Measurements from ENCODE around the gene ZMIZ1. TPM values are rescaled to one million over a fixed set of nuclear protein-coding genes. Genes with fewer than 3 reads are reported as not detected.

Gene ZMIZ1
- total RNA-seq, 2 experiments from 2014 or later, result 14.6 to 15.5 TPM

DNA sequence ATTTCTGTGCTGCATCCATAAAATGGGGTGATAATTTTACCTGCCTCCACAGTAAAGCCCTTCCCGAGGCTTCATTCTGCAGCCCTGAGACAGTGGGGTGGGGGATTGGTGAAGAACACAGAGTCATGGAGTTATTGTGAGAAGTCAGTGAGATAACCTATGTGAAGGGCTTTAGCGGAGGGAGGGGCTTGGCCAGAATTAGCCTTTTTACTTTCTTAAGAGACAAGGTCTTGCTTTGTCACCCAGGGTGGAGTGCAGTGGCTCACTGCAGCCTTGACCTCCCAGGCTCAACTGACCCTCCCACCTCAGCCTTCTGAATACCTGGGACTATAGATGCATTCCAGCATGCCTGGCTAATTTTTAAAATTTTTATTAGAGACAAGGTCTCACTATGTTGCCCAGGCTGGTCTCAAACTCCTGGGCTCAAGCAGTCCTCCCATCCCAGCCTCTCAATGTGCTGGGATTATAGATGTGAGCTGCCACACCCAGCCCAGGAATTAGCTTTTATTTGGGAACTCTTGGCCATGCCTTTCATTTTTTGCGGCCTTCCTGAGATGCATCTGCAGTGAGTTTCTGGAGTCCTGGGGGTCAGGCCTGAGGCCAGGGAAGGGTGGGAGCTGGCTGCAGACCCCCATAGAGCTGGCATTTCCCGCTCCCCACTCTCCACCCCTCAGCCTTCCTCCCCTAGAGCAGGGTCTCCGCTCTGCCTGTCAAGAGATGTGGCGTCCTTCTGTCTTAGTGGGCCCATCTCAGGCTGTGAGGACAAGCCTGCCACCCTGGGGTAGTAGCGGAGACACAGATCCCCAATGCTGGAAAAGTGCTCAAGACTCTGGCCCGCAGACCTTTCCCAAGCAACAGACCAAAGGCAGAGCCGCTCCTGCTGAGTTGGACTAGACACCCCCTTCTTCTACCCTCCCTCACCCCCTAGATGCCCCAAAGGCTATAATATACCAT is 77.0 kb downstream of the ZMIZ1 start:
- H3K4me3 Mint-ChIP-seq, result peak overlapping the region; percentile 54
- H3K4me1 Mint-ChIP-seq (ENCODE audit: low read depth), result peaks cover 85% of the 10 kb centered on the region
- peaks cover 2% of the 10 kb centered on the region for H3K36me3 ChIP-seq (ENCODE audit: insufficient read depth, low read length)
- H3K4me1 ChIP-seq (ENCODE audit: insufficient read depth, low read length), result peaks cover 79% of the 10 kb centered on the region
- no peaks in the 10 kb centered on the region for H3K9me3 ChIP-seq (ENCODE audit: control insufficient read depth in 1 of 2, insufficient read depth in 1 of 2, low read length in 2 of 2)
- no peak for ATAC-seq (ENCODE audit: poor library complexity)
- no peaks in the 10 kb centered on the region for H3K27me3 ChIP-seq (ENCODE audit: control insufficient read depth in 1 of 2, insufficient read depth in 2 of 2, low read length in 2 of 2)
- no peaks in the 10 kb centered on the region for H3K27me3 Mint-ChIP-seq
- DNase-seq, result no peak
- peak overlapping the region; percentile 75 for H3K27ac Mint-ChIP-seq
- H3K4me3 ChIP-seq (ENCODE audit: low read length), result no peak overlapping the region
- POLR2A ChIA-PET, result interaction anchor here (1.0 kb wide), 2 partner anchors 76 to 79 kb away, joined by 3 read pairs; no protein-coding TSS in a partner anchor
- no peaks in the 10 kb centered on the region for H3K9me3 Mint-ChIP-seq
- no peaks in the 10 kb centered on the region for H3K36me3 Mint-ChIP-seq (ENCODE audit: low read depth)
- peak overlapping the region; percentile 23 to 32 for H3K27ac ChIP-seq (ENCODE audit: low read depth in 1 of 2, low read length in 2 of 2)
- intact Hi-C loops (cut with DNase I, micrococcal nuclease), result loop anchor here in 1 of 2 experiments (5.0 kb wide), 1 partner anchor 73 kb away; no protein-coding TSS in a partner anchor
- CTCF ChIA-PET, result no interaction called here
- TF ChIP-seq, protein P1, sequence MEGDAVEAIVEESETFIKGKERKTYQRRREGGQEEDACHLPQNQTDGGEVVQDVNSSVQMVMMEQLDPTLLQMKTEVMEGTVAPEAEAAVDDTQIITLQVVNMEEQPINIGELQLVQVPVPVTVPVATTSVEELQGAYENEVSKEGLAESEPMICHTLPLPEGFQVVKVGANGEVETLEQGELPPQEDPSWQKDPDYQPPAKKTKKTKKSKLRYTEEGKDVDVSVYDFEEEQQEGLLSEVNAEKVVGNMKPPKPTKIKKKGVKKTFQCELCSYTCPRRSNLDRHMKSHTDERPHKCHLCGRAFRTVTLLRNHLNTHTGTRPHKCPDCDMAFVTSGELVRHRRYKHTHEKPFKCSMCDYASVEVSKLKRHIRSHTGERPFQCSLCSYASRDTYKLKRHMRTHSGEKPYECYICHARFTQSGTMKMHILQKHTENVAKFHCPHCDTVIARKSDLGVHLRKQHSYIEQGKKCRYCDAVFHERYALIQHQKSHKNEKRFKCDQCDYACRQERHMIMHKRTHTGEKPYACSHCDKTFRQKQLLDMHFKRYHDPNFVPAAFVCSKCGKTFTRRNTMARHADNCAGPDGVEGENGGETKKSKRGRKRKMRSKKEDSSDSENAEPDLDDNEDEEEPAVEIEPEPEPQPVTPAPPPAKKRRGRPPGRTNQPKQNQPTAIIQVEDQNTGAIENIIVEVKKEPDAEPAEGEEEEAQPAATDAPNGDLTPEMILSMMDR (IDR thresholded peaks at IDR 0.05), result no peak

DNA sequence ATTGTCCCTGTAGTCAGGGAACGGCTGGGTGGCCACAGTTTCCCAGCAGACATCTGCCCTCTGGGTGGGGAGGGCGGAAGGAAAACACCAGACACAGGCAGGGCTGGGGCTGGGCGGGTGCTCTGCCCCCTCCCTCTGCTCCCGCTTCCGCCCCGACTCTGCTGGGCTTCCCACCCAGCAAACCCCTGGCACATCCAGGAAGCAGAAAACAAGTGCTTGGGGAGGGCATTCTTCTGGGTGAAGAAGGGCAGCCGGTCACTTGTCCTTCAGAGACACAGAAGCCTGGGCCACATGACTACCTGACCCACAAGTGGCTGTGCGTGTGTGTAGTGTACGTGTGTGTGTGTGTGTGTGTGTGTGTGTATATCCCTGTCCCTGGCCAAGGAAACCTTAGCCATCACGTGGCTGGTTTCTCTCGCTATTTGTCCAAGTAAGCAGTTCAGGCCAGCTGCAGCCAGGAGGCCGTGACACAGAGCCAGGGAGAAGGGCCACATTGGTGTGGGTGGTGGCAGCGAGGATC is 77.9 kb downstream of the ZMIZ1 start:
- TF ChIP-seq, protein P1 (IDR thresholded peaks at IDR 0.05), result no peak
- peaks cover 88% of the 10 kb centered on the region for H3K4me1 ChIP-seq (ENCODE audit: insufficient read depth, low read length)
- H3K4me3 ChIP-seq (ENCODE audit: low read length), result no peak overlapping the region
- peak overlapping the region; percentile 23 to 32 for H3K27ac ChIP-seq (ENCODE audit: low read depth in 1 of 2, low read length in 2 of 2)
- no peaks in the 10 kb centered on the region for H3K27me3 ChIP-seq (ENCODE audit: control insufficient read depth in 1 of 2, insufficient read depth in 2 of 2, low read length in 2 of 2)
- peaks cover 2% of the 10 kb centered on the region for H3K36me3 ChIP-seq (ENCODE audit: insufficient read depth, low read length)
- peak overlapping the region; percentile 75 for H3K27ac Mint-ChIP-seq
- CTCF ChIA-PET, result no interaction called here
- H3K36me3 Mint-ChIP-seq (ENCODE audit: low read depth), result no peaks in the 10 kb centered on the region
- ATAC-seq (ENCODE audit: poor library complexity) (peak; percentile 62), DNase-seq (peak in 5 of 14 experiments; percentile 11 to 57 (median 50))
- H3K4me1 Mint-ChIP-seq (ENCODE audit: low read depth), result peaks cover 83% of the 10 kb centered on the region
- H3K9me3 ChIP-seq (ENCODE audit: control insufficient read depth in 1 of 2, insufficient read depth in 1 of 2, low read length in 2 of 2), result no peaks in the 10 kb centered on the region
- POLR2A ChIA-PET, result interaction anchor here (1.0 kb wide), 2 partner anchors 77 to 80 kb away, joined by 3 read pairs; no protein-coding TSS in a partner anchor
- H3K9me3 Mint-ChIP-seq, result no peaks in the 10 kb centered on the region
- intact Hi-C loops (cut with DNase I, micrococcal nuclease), result loop anchor here in 1 of 2 experiments (5.0 kb wide), 1 partner anchor 74 kb away; no protein-coding TSS in a partner anchor
- no peaks in the 10 kb centered on the region for H3K27me3 Mint-ChIP-seq
- H3K4me3 Mint-ChIP-seq, result peak overlapping the region; percentile 54

DNA sequence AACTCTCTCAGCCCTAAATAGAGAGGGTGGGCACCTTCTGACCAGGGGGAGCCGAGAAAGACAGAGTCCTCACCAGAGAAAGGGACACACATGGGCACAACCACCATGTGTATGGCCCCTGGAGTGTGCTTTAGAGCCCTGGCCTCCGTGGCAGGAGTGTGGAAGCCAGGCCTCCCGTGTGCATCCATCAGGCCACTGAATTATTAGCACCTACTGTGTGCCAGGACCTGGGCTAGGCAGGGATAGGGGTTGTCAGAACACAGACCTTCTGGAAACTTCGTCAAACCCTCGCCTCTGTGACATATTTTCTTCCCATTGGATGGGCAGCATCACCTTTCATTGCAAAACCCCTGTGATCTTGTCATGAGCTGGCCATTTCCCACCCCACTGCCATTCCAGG is 78.5 kb downstream of the ZMIZ1 start:
- Mint-ChIP-seq H3K4me3 (no peak overlapping the region), H3K4me1 (ENCODE audit: low read depth) (peaks cover 77% of the 10 kb centered on the region), H3K27ac (peak overlapping the region; percentile 75), H3K27me3 (no peaks in the 10 kb centered on the region), H3K9me3 (no peaks in the 10 kb centered on the region), H3K36me3 (ENCODE audit: low read depth) (no peaks in the 10 kb centered on the region)
- Histone ChIP-seq H3K36me3 (ENCODE audit: insufficient read depth, low read length) (peaks cover 2% of the 10 kb centered on the region), H3K27ac (ENCODE audit: low read depth in 1 of 2, low read length in 2 of 2) (peak overlapping the region; percentile 32 to 44), H3K27me3 (ENCODE audit: control insufficient read depth in 1 of 2, insufficient read depth in 2 of 2, low read length in 2 of 2) (no peaks in the 10 kb centered on the region), H3K4me3 (ENCODE audit: low read length) (no peak overlapping the region), H3K4me1 (ENCODE audit: insufficient read depth, low read length) (peaks cover 89% of the 10 kb centered on the region), H3K9me3 (ENCODE audit: control insufficient read depth in 1 of 2, insufficient read depth in 1 of 2, low read length in 2 of 2) (no peaks in the 10 kb centered on the region)
- TF ChIP-seq, protein P1 (IDR thresholded peaks at IDR 0.05), result no peak
- no peak for ATAC-seq (ENCODE audit: poor library complexity)
- POLR2A ChIA-PET, result no interaction called here
- intact Hi-C loops (cut with DNase I, micrococcal nuclease), result loop anchor here in 1 of 2 experiments (5.0 kb wide), 1 partner anchor 75 kb away; no protein-coding TSS in a partner anchor
- DNase-seq, result no peak
- CTCF ChIA-PET, result no interaction called here

Data from CD4-positive, alpha-beta T cell (primary cell).